Right ventricle myocardium superior (tissue), 1 donor: ENCODE measurements around the gene FAF2. TPM values are rescaled to one million over a fixed set of nuclear protein-coding genes. Genes with fewer than 3 reads are reported as not detected.
"Not testable (repeated sequence)": the region's sequence is repeated elsewhere in the genome, so short reads cannot be mapped to it uniquely, and the experiment has no call there.

ENCODE experiments used
- ATAC-seq: fragments of 200-7000 bp; cut with Tn5 transposase; one replicate; pipeline ENCODE4 v1.9.1; 2020; ENCODE audit warnings: mild to moderate bottlenecking; ENCODE audit not compliant: poor library complexity
- DNase-seq: peaks from one replicate; pipeline ENCODE4 v3.0.0-alpha.2; 2020
- intact Hi-C: fragments of 100-400 bp; cut with DNase I; formaldehyde crosslinking; loops from one replicate; pipeline ENCODE4 v1.11.2; 2022
- total RNA-seq: library from RNA; stranded (reverse); fragmentation: NEBNext Ultra II Directional; extraction: Animal tissue kit (Norgen Biotek cat#: 25700); gene quantifications from one replicate; pipeline ENCODE4 v1.2.1, GENCODE V29; 2021
- donor health status: DM: no; HTN: yes; CAD: no; lungs with severe emphysema.

Gene FAF2
- total RNA-seq, 1 donor from 2014 or later: 12.3 TPM

GRCh38 chr5:176415952-176416924 is 31.9 kb upstream of the FAF2 start, which contains the start of gene CLTB:
Gene CLTB, minus strand, starts transcription at chr5:176416539. Its CDS starts 176 bp downstream, at chr5:176416363.
- DNase-seq: peak; percentile 96
- ATAC-seq: peak; percentile 97
- intact Hi-C loops: loop anchor here (10.0 kb wide), 1 partner anchor 119 kb away; the partner anchor contains the start of gene RNF44

- no peak for DNase-seq
- intact Hi-C loops: loop anchor here (10.0 kb wide), 1 partner anchor 118 kb away; the partner anchor contains the start of gene RNF44
- no peak for ATAC-seq
These were observed 31.2 kb upstream of the FAF2 start for GRCh38 chr5:176416965-176417364.

- ATAC-seq (no peak), DNase-seq (no peak)
- intact Hi-C loops: loop anchor here (10.0 kb wide), 1 partner anchor 117 kb away; the partner anchor contains the start of gene RNF44
These were observed 29.9 kb upstream of the FAF2 start for GRCh38 chr5:176418251-176418650.

GRCh38 chr5:176420086-176420485 is 28.1 kb upstream of the FAF2 start:
- no peak for ATAC-seq
- no peak for DNase-seq
- intact Hi-C loops: no loop called here

GRCh38 chr5:176420972-176421544 is 27.1 kb upstream of the FAF2 start:
- DNase-seq (no peak), ATAC-seq (no peak)
- intact Hi-C loops: no loop called here

GRCh38 chr5:176424181-176424580 is 24.0 kb upstream of the FAF2 start:
- DNase-seq (no peak), ATAC-seq (no peak)
- intact Hi-C loops: no loop called here

- intact Hi-C loops: no loop called here
- DNase-seq (no peak), ATAC-seq (no peak)
These were observed 23.0 kb upstream of the FAF2 start for GRCh38 chr5:176425138-176425537.

- intact Hi-C loops: no loop called here
- no peak for ATAC-seq
- no peak for DNase-seq
These were observed 22.4 kb upstream of the FAF2 start for GRCh38 chr5:176425791-176426190.

- intact Hi-C loops: no loop called here
- ATAC-seq (no peak), DNase-seq (no peak)
These were observed 21.3 kb upstream of the FAF2 start for GRCh38 chr5:176426876-176427275.

- ATAC-seq: no peak
- no peak for DNase-seq
- intact Hi-C loops: no loop called here
These were observed 20.2 kb upstream of the FAF2 start for GRCh38 chr5:176427971-176428370.

- ATAC-seq: no peak
- intact Hi-C loops: no loop called here
- DNase-seq: no peak
These were observed 18.2 kb upstream of the FAF2 start for GRCh38 chr5:176429972-176430371.

- ATAC-seq (no peak), DNase-seq (no peak)
- intact Hi-C loops: no loop called here
These were observed 15.5 kb upstream of the FAF2 start for GRCh38 chr5:176432707-176433106.

- intact Hi-C loops: no loop called here
- no peak for ATAC-seq
These were observed 11.5 kb upstream of the FAF2 start for GRCh38 chr5:176436656-176437055.

GRCh38 chr5:176438959-176439757 is 9.0 kb upstream of the FAF2 start:
- intact Hi-C loops: no loop called here
- no peak for DNase-seq

More at GRCh38 chr5:176436656-176437055, 11.5 kb upstream of the FAF2 start:
- no peak for DNase-seq

GRCh38 chr5:176440927-176441706 is 7.1 kb upstream of the FAF2 start:
- intact Hi-C loops: no loop called here
- DNase-seq (no peak), ATAC-seq (no peak)

More at GRCh38 chr5:176438959-176439757, 9.0 kb upstream of the FAF2 start:
- ATAC-seq: no peak

GRCh38 chr5:176441921-176442323 is 6.3 kb upstream of the FAF2 start:
- no peak for DNase-seq
- ATAC-seq: no peak
- intact Hi-C loops: no loop called here

GRCh38 chr5:176442911-176443310 is 5.3 kb upstream of the FAF2 start:
- ATAC-seq, DNase-seq, intact Hi-C loops: not testable (repeated sequence)

GRCh38 chr5:176444742-176445141 is 3.4 kb upstream of the FAF2 start:
- DNase-seq (no peak), ATAC-seq (no peak)
- intact Hi-C loops: no loop called here
